Stimulated activated CD4-positive, alpha-beta T cell treated with anti-CD3 and anti-CD28 coated beads, Interleukin-2, amount 100 ng/mL, for 4 hours (primary cell): ENCODE results near the gene MDH1.
"Not testable (repeated sequence)": the region's sequence is repeated elsewhere in the genome, so short reads cannot be mapped to it uniquely, and the experiment has no call there.

Experiments used
- DNase-seq: peaks from one replicate; pipeline ENCODE4 v3.0.0-alpha.2; 2020; ENCODE audit warnings: low read depth

MDH1 gene

DNA sequence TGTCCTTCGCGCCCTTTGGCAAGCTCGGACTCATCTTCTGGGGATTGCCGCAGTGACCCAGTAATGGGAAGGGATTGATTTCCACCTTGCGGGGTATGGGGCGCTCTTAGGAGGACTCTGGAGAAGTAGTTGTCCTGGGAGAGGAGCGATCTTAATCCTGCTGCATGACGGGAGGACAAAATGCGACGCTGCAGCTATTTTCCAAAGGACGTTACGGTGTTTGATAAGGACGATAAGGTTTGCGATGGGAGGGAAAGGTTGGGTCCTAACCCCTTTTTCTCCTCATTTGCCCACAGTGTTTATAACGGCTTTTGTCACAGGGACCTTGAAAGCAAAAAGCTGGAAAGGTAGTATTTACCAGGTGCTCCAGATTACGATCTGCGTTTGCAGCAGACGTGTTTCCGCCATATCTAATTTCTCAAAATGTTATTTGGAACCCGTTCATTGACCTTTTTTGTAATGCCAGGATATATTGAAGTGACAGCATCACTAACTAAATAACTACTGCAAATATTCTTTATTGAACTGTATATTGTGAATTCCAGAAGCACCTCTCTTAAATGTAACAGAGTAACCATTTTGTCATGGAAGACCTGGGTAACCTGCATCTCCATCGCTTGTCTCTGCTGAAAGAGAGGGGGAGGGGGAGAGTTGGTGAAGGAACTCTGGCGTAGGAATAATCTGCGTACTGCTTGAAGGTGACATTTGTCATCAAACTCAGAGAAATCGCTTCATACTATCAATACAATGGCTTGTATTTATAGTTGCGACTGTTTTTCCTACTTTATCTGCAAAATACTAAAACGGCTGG, 590 bp downstream of the MDH1 start:
- no peak for DNase-seq

DNA sequence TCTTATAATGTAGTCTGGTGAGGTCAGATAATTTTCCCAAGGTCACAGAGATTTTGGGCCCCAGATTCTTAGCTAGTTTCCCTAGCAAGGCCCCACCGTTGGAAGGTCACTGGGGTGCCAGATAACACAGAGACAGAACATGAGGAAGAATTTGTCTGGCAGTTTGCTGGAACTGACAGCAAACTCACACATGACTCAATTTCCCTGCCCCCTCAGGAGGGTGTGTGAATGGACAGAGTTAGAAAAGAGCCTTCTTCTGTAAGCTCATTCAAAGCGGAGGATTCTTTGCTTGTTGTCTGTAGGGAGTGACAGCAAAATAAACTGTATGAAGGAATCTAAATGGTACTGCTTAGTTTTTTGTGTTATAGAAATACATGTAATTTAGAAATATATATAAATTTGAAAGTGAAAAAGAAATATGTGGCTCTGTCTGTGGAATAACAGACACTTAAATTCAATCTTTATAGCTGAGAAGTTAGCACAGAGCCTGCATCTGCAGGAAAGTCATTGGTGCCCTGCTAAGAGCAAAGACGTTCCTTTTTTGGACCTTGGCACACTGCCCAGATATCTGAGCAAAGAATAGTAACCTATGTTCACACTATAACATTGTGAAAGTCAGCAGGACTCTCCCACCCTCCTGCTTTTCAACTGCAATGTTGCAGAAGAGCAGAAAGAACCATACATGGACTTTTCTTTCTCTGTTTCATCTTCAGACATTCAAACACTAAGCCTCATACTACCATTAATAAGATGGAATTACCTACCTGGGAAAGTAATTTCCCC, 2.1 kb downstream of the MDH1 start:
- no peak for DNase-seq

- no peak for DNase-seq
Observed at GRCh38 chr2:63591566-63592175, 2.9 kb downstream of the MDH1 start.

DNA sequence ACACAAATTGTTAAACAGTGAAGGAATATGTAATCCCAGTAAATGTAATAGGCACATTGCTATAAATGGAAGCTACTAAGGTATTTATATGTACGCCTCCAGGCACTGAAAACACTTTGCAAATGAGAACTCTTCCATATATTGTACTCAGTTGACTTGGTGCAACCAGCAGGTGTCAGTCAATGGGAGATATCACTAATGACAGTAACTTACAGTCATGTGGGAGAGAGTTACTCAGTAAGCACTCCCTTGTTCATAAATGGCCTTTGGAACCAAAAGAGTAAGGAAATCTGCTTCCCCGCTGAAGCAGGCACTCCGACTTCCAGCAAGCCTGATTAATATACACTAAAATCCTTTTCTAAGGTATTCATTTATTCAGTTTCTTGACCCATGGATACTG, 5.9 kb downstream of the MDH1 start:
- DNase-seq = no peak

DNA sequence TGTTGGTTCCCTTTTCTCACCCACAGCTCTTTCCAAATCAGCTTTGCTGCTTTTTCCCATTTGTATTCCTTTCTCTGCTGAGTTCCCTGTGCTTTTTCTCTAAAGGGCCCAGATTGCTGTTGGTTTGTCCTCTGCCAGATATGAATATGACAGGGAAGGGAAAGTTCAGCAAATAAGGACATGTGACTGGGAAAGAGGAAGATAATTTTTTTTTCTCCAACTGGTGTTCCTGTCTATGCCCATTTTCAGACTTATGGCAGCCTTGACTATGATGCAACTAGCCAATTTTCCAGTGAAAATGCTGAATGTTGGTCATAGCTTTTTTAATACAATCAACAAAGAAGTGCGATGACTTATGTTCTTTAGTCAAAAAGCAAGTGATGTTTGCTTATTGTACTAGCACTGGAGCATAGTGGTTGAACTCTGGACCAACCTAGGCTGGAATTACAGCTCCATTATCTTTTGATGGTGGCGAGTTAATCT, 7.7 kb downstream of the MDH1 start:
- no peak for DNase-seq

DNA sequence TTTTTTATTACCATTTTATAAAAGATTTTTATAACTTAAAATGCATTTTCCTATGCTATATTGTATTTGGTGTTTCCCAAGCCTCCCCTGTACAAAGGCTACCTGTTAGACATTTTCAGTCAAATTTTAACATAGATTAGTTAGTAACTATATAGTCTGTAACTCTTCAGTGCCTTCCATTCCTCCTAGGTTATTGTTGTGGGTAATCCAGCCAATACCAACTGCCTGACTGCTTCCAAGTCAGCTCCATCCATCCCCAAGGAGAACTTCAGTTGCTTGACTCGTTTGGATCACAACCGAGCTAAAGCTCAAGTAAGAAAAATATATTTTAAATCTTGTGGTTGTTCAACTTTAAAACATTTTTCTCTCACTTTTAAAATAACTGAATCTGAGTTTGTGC, 10.2 kb downstream of the MDH1 start:
- DNase-seq = no peak

DNA sequence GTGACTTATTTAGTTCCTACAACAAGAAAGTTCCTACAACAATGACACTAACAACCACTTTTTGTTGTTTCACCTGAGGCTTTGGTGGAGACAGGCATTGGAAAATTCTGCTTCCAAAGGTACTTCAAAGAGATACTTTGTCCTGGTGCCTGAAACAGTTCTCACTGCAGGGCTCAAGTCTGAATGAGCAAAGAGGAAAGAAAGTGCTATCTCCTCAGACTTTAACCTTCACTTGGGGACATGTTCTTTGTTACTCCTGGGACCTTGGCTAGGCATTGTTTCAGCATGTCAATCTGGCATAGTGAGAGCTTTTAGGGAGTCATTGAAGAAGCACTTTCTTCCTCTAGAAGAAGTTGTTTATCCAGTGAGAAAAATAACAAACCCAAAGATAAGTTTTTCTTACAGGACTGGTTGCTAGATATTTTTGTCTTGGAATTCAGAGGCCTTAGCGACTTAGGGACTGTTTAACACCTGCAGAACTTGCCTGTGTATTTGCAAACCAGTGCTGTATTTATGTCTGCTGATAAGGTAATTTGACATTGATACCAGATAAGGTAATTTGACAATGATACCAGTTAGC, 12.2 kb downstream of the MDH1 start:
- no peak for DNase-seq

- DNase-seq = no peak
Observed at GRCh38 chr2:63604666-63605065, 15.9 kb downstream of the MDH1 start.

GRCh38 chr2:63608865-63609264, 20.1 kb downstream of the MDH1 start:
- DNase-seq = not testable (repeated sequence)

GRCh38 chr2:63610525-63610924, 21.8 kb downstream of the MDH1 start:
- no peak for DNase-seq

- DNase-seq = no peak
Observed at GRCh38 chr2:63613391-63613901, 24.7 kb downstream of the MDH1 start.

DNA sequence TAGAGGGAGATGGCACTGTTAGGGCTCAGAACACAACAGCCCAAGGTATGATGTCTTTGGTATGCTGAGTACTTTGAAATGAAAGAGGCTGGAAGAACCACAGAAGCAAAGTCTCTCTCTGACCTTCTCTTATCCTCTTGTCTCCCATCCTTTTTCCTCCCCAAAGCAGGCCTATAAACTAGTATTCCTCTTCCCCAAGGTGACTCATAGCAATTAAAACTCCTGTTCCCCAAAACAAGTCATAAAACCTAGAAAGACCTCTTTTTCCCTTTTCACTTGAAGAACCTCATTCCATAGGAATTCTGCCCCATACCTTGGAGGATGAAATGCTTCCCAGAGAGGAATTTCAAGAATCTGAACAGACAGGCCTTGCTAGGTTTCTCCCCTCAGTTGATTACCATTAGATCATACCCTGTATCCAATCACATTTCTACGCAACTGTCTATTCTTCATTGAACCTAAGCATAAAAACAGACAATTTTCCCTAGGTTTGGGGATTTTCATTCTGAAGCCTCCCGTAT, 25.7 kb downstream of the MDH1 start:
- no peak for DNase-seq

DNA sequence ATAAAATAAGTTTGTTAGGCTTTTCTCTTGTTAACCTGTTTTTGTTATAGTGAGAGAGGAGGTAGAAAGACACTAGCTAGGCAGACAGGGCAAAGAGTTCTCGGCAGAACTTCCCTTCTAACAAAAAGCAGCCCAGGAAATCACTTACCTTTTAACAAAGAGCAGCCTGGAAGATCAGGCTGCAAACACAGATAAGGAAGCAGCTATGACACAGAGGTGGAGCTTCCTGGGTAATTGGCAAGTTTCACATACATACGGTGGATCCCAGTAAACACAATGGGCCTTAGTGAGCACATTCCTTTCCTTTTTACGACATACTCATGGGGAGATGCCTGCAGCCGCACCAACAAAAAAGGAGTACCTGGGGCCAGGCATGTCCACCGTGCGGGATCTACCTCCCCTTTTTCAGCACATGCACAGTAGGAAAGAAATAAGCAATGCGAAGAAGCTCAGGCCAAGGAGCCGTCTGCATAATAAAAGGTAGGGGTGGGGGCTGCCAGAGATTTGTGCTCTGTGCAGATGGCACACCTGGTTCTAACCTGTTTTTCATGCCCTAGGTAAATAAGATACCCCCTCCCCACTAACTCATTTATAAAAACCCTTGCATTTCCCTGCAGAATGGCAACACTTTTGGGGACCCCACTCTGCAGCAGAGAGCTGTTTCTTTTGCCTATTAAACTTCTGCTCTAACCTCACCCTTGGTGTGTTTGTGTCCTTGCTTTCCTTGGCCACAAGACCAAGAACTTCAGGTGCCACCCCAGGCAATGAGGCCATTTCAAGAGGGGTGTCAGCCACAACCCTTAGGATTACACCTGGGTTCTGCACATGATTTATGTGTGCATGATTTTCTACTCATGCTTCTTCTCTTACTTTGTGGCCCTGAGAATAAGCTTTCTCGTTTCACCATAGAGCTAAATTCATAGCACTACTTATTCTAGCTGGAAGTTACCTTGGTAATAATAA, 26.5 kb downstream of the MDH1 start:
- no peak for DNase-seq

DNA sequence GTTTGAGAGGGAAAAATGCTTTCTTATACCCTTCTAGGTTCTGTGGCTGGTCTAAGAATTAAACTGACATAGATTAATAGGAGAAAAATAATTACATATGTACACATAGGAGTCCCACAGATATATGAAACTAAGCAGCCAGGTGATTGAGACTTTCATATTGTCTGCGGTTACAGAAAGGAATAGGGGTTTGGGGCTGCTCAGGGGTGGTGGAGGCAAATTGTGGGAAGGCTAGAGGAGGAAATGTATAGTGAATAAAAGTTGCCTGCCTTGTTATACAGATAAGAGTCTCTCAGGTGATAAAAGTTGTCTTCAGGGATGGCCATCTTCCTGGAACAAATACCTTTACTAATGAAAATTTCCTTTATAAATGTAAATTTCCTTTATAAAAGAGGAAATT, 28.6 kb downstream of the MDH1 start:
- DNase-seq = no peak

GRCh38 chr2:63619328-63619727, 30.6 kb downstream of the MDH1 start:
- DNase-seq = no peak

- no peak for DNase-seq
Observed at GRCh38 chr2:63622751-63623150, 34.0 kb downstream of the MDH1 start.

GRCh38 chr2:63623763-63624162, 35.0 kb downstream of the MDH1 start:
- not testable (repeated sequence) for DNase-seq

GRCh38 chr2:63627866-63628265, 39.1 kb downstream of the MDH1 start:
- DNase-seq = no peak

DNA sequence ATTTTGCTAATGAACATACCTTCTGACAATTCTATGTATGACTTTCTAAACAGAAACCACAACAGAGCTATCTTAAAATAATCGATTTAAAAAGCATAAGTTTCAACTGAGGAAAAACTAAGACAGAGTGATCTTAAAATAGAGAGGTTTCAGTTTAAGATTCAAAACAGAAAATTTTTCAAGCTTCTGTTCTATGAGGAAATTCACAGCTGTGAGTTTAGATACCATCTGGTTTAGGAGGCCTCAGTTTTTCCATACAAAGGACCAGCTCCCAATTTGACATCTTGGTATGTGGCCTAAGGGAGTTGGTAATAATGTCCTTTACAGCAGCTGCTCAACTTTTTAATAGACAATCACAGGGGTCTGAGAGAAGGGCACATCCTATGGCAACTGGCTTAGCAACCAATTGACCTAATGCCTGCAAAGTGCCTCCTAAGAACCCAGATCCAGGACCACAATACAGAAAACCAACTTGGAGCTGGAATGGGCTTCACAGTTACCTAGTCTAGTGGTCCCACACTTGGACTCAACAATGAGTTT, 39.7 kb downstream of the MDH1 start:
- no peak for DNase-seq

DNA sequence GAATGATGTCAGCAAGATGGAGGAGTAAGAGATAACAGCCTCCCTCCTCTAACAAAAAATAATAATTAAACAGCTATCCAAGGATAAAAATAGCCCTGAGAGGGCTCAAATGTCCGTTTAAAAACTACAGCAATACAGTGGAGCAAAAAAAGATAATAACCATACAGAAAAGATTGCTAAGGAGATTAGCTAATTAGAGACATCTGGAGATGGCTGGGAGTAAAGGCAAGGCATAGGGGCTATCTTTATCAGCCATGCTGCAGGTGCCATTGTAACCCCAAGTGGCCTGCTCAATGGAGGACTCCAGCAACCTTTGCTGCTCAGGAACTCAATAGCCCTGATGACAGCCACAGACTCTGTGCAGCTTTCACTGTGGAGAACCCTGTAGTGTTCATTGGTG, 42.7 kb downstream of the MDH1 start:
- no peak for DNase-seq

GRCh38 chr2:63632382-63632781, 43.6 kb downstream of the MDH1 start:
- DNase-seq = no peak
